ENCODE results near the gene ZBTB47.

- TF ChIP-seq CTCF (conservative IDR thresholded peaks at IDR 0.05) (no peak), EZH2 (IDR thresholded peaks at IDR 0.05; ENCODE audit: low read depth) (no peak)
Measured at GRCh38 chr3:42697289-42698051, 44.0 kb downstream of the ZBTB47 start.
